HG02610 (cell line): ENCODE data around the gene DXO.
"Not testable (repeated sequence)": the region's sequence is repeated elsewhere in the genome, so short reads cannot be mapped to it uniquely, and the experiment has no call there.

ENCODE experiments used
- ATAC-seq: cut with Tn5 transposase; IDR thresholded peaks from one replicate; pipeline ENCODE4 v1.9.1; 2021; ENCODE audit warnings: mild to moderate bottlenecking, moderate library complexity; ENCODE audit not compliant: unreplicated experiment

The DXO gene

DNA sequence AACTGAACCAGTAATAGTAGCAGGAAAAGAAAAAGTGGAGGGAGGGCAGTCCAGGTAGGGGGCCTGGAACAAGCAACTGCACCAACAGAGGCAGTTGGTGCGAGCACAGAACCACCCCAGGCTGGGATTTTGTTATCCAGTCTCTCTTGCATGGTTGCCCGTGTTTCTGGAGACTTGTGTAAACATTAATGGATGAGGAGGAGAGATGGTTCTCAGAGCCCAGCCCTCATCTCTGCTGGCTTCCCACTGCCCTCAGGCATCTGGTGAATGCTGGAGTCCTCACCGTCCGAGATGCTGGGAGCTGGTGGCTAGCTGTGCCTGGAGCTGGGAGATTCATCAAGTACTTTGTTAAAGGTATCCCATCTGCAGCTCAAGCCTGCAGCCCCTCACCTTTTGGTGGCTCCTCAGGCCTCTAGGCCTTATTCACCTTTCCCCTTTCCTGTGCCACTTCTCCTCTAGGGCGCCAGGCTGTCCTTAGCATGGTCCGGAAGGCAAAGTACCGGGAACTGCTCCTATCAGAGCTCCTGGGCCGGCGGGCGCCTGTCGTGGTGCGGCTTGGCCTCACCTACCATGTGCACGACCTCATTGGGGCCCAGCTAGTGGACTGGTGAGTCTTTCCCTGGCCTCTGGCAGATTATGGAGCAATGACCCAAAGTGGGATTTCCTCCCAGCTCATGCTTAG, 8.4 kb upstream of the DXO start:
- not testable (repeated sequence) for ATAC-seq

DNA sequence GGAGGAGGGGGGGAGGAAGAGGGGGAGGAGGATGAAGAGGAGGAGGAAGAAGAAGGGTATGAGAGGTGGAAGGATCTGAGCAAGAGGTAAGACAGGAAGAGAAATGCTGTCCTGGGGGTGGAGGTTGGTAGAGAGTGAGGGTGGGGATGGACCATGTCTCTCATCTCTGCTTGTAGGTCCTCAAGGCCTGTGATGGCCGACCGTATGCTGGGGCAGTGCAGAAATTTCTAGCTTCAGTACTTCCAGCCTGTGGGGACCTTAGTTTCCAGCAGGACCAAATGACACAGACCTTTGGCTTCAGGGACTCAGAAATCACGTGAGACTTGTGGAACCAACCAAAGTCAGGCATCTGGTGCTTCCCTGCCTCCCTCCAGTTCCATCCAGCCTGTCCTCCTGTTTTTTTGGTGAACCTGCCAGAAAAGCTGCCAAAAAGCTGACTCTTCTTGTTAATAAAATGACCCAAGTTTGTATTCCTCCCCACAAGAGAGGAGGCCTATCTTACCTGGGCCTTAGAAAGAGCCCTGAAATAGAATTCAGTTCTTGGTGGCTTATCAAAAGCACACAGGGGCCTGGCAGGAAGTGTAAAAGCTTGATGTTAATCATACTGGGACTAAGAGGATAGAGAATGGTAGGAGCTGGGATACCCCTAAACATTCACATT, 7.4 kb upstream of the DXO start:
- ATAC-seq, result no peak

DNA sequence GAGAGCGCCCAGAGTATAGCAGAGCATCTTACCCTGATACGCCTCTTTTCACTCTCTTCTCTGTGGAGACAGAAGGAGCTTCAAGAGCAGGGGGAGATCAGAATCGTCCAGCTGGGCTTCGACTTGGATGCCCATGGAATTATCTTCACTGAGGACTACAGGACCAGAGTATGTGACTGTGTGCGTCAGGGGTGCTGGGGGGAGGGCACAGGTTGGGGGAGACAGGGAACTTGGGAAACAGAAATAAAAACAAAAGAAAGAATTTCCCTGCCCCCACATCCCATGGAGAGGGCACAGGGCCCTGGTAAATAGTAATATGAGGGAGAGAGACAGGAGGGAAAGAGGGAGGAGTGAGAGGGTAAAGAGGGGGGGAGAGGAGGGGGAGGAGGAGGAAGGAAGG, 6.9 kb upstream of the DXO start:
- ATAC-seq, result no peak

DNA sequence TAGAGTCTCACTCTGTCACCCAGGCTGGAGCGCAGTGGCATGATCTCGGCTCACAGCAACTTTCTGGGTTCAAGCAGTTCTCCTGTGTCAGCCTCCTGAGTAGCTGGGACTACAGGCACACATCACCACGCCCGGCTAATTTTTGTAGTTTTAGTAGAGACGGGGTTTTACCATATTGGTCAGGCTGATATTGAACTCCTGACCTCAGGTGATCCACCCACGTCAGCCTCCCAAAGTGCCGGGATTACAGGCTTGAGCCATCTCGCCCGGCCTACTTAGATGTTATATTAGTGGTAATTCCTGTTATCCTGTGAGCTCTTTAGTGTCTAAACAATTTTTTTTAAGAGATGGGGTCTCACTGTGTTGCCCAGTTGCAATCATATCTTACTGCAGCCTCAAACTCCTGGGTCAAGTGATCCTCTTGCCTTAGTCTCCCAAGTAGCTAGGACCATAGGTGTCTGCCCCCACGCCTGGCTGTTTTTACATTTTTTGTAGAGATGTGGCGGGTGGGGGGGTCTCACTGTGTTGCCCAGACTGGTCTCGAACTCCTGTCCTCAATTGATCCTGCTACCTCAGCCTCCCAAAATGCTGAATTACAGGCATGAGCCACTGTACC, 6.0 kb upstream of the DXO start:
- no peak for ATAC-seq

DNA sequence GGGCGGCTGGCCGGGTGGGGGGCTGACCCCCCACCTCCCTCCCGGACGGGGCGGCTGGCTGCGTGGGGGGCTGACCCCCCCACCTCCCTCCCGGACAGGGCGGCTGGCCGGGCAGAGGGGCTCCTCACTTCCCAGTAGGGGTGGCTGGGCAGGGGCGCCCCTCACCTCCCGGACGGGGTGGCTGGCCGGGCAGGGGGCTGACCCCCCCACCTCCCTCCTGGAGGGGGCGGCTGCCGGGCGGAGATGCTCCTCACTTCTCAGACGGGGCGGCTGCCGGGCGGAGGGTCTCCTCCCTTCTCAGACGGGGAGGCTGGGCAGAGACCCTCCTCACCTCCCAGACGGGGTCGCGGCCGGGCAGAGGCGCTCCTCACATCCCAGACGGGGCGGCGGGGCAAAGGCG, 4.1 kb upstream of the DXO start:
- not testable (repeated sequence) for ATAC-seq

DNA sequence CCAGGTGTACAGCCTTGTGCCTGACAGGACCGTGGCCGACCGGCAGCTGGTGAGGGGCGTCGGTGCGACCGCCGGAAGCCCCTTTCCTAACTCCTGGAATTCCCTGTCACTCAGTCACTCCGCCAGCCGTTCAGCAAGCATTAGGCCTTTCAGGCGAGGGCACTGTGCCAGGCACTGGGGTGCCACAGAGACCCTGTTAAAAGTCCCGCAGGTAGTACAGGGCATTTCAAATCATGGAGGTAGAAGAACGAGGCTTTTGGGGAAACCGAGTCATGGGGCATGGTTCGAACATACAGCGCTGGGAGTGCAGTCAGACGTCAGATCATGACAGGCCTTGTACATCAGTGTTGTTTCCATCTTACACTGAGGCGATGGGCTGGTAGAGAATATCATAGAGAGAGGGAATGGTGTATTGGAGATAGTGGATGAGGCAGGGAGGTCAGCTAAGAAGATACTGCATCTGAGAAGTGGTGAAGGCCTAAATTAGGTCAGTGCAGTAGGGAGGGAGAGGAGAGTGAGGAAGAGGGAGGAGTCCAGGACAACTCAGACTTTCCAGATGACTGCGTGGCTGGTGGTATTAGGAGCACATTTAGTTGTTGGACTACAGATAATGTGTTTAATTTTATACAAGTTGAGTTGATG, 892 bp upstream of the DXO start:
- ATAC-seq, result no peak

DNA sequence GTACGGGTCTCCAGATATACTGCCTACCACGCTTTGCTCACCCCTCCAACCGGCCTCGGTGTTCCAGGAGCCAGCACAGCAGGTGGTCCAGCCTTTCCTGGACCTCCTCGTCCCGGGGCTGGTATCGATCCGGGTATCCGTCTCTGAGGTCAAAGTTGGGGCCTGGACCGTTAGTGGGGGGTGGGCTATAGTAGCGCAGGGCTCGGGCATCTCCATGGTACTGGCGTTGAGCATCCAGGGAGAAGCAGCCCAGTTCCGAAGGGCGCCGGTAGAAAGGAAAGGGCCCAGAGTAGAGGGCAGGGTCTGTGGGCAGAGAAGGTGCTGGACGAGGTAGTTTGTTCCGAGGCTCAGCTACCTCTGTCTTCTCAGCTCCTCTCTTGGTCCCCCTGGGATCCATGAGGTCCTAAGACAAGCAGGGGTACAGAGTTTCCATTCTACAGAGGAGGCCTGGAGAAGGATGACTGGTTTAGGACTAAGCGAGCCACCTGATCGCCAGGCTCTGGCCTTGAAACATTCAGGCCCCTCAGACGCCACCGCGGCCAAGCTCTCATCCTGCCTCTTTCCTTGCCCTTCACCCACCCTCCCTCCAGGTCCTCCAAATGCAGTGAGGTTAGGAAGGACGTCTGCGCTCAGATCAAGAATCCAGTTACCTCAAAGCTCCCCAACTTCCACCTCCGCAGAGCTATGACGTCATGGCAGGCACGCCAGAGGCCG, 502 bp downstream of the DXO start:
- no peak for ATAC-seq

DNA sequence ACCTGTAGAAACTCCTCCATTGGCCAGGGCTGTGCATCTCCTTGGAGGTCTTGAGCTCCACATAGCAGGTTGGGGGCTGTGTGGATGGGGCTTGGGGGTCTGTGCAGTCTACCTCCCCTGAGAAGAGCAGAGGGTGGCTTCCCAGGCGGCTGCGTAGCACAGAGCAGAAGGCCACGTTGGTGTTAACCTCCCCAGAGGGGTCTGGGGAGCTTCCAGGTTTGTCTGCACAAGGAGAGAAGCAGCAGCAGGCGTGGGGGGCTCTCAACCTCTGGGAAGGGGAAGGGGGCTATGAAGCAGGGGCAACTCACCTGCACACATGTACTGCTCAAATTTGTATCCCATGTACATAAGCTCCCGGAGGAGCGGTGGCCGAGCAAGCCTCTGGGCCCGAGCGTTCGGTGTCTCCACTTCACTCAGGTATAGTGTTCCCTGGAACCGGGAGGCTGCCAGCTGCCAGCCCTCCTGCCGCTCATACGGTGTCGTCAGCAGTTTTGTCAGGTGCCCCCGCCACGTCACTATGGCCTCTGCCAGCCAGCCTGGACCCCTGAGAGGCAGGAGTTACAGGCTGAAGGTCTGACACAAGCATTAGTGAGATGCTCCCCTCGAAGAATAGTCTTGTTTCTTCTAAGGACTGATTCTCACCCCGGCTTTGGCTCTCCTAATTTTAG, 1.2 kb downstream of the DXO start:
- no peak for ATAC-seq

DNA sequence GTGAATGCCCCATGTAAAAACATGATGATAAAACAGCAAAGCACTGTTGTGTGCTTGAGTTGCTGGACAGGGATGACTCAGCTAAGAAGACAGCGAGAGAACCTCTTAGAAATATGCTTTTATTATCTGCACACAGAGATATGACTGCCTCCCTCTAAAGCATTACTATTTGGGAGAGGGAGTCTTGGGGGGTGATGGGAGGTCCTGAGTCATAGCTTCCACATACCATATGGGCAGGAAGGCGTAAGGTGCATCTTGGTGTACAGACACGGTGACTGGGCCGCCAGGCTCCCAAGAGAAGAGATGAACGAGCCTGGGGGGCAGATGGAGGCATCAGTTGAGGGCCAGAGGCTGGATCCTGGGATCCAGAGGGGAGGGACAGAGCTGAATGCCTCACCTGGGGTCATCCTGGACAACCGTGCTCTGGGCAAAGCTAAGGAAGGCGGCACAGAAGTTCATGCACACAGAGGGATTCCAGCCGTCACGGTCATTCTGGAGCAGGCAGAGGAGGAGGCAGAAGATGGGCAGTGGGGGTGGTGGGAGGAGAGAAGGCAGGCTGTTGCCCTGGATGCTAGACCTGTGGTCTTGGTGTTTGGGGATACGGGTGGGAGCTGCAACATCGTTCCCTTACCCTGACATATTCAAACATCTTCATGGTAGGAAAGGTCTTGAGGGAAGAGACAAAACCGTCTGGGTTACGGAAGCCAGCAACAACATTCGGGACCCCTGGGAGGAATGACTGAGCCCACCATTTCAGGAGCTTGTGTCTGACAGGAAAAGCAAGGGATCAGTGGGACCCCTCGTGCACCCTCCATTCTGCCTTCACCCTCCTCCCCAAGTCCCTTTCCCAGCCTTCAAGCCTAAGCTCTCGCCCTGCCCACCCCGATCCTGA, 2.0 kb downstream of the DXO start:
- no peak for ATAC-seq

DNA sequence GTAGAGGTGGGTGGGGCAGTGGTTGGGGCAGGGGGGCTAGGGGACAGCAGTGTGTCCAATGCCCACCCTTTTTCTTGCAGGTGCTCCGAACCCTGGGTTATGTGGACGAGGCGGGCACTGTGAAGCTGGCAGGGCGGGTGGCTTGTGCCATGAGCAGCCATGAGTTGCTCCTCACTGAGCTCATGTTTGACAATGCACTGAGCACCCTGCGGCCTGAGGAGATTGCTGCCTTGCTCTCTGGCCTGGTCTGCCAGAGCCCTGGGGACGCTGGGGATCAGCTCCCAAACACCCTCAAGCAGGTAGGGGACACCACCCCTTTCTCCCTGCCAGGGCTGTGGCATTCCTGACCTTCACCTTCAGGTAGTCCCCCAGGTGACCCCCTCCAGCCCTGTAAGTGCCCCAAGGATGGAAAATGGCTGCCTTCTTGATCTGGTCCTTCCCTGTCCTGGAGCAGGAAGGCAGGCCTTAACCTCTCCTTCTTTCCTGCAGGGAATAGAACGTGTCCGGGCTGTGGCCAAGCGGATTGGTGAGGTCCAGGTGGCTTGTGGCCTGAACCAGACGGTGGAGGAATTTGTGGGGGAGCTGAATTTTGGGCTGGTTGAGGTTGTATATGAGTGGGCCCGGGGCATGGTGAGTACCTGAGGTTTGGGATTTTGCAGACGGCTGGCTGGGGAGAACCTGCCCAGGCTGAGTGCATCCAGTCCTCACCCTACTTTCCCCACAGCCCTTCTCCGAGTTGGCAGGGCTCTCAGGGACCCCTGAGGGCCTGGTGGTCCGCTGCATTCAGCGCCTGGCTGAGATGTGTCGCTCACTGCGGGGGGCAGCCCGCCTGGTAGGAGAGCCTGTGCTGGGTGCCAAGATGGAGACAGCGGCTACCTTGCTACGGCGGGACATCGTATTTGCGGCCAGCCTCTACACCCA, 2.9 kb downstream of the DXO start:
- no peak for ATAC-seq

DNA sequence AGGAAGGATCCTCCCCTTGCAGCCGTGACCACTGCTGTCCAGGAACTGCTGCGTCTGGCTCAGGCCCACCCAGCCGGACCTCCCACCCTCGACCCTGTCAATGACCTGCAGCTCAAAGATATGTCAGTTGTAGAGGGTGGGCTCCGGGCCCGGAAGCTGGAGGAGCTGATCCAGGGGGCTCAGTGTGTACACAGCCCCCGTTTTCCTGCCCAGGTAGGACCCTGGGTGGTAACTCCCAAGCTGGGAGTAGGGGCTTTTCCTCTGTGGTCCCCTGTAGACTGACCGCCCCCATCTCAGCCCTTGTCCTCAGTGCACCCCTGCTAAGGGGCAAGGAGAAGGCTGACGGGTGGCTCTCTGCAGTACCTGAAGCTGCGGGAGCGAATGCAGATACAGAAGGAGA, 3.6 kb downstream of the DXO start:
- no peak for ATAC-seq

DNA sequence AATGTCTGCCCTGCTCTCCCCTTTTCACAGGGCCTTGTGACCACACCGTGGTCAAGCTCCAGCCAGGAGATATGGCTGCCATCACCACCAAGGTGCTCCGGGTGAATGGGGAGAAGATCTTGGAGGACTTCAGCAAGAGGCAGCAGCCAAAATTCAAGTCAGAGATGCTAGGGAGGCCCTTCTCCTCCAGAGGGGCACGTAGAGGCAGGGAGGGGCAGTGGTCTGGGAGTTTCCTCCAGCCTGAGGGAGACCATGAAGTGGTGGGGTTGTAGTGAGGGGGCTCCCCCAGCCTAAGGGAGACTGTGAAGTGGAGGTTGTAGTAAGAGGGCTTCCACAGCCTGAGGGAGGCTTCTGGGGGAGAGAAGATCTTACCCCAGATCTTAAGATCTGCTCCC, 4.0 kb downstream of the DXO start:
- no peak for ATAC-seq

DNA sequence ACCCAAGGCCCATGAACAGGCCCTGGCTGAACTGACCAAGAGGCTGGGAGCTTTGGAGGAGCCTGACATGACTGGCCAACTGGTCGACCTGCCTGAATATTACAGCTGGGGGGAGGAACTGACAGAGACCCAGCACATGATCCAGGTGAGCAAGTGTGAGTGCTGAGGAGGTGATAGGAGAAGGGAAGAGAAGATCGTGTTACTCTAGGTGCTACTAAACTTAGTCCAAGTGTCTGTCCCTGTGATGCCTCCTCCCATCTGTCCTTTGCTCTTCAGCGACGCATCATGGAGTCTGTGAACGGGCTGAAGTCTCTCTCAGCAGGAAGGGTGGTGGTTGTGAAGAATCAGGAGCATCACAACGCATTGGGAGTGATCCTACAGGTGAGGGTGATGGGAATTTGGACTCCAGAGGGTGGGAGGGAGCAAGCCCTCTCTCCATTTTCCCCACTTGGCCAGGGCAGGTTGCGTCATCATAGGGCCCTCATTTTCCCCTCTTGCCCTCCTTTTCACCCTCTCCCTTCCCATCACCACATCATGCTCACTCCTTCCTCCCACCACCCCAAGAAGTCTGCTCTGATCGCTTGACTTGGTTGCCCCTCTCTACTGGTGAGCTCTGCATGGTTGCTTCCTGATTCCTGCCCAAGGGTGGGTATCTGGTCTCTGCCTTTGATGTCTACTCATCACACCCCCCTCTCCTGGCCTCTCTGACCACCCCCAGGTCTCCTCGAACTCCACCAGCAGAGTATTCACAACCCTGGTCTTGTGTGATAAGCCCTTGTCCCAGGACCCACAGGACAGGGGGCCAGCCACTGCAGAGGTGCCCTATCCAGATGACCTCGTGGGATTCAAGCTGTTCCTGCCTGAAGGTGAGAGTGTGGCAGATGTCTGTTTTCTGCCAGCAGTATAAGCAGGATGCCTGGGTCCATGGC, 4.7 kb downstream of the DXO start:
- ATAC-seq, result no peak

DNA sequence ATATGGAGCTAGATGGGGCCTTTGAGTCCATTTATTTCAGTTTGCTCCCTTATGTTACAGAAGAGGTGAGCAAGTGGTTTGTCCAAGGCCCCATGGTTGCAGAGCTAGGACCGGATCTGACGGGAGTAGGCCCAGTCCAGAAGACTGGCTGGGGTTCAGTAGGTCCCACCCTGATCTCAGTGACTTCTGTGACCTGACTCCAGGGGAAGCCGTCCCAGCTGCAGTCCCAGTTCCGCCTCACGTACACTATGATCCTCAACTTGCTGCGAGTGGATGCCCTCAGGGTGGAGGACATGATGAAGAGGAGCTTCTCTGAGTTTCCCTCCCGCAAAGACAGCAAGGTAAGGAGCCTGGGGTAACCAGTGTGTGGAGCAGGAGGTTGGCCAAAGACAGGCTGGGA, 5.4 kb downstream of the DXO start:
- no peak for ATAC-seq

DNA sequence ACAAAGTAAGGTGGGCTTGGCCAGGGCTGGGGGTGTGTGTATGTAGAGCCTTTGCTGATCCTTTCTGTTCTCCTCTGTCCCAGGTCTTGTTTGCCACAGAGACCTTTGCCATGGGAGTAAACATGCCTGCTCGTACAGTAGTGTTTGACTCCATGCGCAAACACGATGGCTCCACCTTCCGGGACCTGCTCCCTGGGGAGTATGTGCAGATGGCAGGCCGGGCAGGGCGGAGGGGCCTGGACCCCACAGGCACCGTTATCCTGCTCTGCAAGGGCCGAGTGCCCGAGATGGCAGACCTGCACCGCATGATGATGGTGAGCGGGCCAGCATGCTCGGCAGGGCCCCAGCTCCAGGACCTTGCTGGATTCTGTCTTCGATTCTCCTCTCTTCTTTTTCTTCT, 6.2 kb downstream of the DXO start:
- ATAC-seq, result no peak

DNA sequence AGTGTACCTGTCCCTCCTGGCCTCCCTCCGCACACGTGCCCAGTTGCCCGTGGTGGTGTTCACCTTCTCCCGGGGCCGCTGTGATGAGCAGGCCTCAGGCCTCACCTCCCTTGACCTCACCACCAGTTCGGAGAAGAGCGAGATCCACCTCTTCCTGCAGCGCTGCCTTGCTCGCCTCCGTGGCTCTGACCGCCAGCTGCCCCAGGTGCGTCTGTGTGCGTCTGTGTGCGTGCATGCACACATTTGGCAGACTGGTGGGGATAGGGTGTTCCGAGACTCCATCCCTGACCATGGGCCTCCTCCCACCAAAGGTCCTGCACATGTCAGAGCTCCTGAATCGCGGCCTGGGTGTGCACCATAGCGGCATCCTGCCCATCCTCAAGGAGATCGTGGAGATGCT, 8.0 kb downstream of the DXO start:
- ATAC-seq, result no peak

DNA sequence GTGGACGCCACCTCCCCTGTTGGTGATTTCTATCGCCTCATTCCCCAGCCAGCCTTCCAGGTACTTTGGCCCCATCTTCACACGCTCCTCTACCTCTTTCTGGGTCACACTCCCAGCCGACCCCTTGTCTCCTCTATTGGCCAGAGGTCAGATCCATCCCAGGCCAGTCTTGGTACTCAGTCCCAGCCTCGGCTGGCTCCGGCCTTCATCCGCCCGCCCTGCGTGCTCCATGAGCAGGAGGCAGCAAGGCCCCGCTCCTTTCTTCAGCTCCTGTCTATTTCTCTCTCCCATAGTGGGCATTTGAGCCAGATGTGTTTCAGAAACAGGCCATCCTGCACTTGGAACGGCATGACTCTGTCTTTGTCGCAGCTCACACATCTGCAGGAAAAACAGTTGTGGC, 10.3 kb downstream of the DXO start:
- ATAC-seq, result no peak
